Endothelial cell of umbilical vein (primary cell): ENCODE measurements around the gene OCIAD1. TPM values are rescaled to one million over a fixed set of nuclear protein-coding genes. Genes with fewer than 3 reads are reported as not detected.

ENCODE experiments used
- BruUV-seq: library from RNA; stranded (reverse); fragments of 400-500 nt; replicated peaks from 2 replicates; lab custom pipeline; 2021; lab: Mats Ljungman, UMichigan
- CTCF ChIA-PET: fragments of 300-600, 350-600 bp; sonication (Branson Sonifier 250); formaldehyde crosslinking; loops from one replicate; lab custom pipeline; 2021; ENCODE audit warnings: antibody characterized with exemption, inconsistent platforms; lab: Charles Lee
- POLR2A ChIA-PET: fragments of 300-600, 350-600 bp; sonication (Branson Sonifier 250); formaldehyde crosslinking; loops from one replicate; lab custom pipeline; 2021; ENCODE audit warnings: antibody characterized with exemption, inconsistent platforms; lab: Charles Lee
- DNase-seq: peaks from one replicate; pipeline ENCODE4 v3.0.0-alpha.2; 2011; ENCODE audit warnings: low read depth, low spot score
- FAIRE-seq: peaks from 2 replicates; lab custom pipeline; 2011; peaks lifted over from hg19 to GRCh38; lab: Jason Lieb, UNC
- H2AFZ ChIP-seq: 2 replicates; pipeline ENCODE4 v1.6.0; 2012; ENCODE audit warnings: low read depth, low read length, control low read depth, inconsistent platforms
- H3K27ac ChIP-seq: 2 replicates; pipeline ENCODE4 v1.5.1; 2011; ENCODE audit warnings: low read depth, mild to moderate bottlenecking, control low read depth, low read length, moderate library complexity; ENCODE audit not compliant: insufficient read depth
- H3K27me3 ChIP-seq, 2 experiments: 2 replicates each; pipeline versions ENCODE4 v1.6.0 to v1.6.1; 2011; ENCODE audit warnings: low read length in 2 of 2, mixed read lengths in 1 of 2; ENCODE audit not compliant: control insufficient read depth in 2 of 2, insufficient read depth in 2 of 2
- H3K36me3 ChIP-seq, 2 experiments: 2 replicates in 1 of 2; 3 replicates in 1 of 2; pipeline ENCODE4 v1.5.1; 2011; ENCODE audit warnings: low read length in 2 of 2, mild to moderate bottlenecking in 1 of 2, moderate library complexity in 1 of 2; ENCODE audit not compliant: control insufficient read depth in 2 of 2, insufficient read depth in 2 of 2; ENCODE audit errors: extremely low read depth in 1 of 2
- H3K4me1 ChIP-seq: 3 replicates; pipeline ENCODE4 v1.5.1; 2011; ENCODE audit warnings: mild to moderate bottlenecking, low read length; ENCODE audit not compliant: control insufficient read depth, insufficient read depth; ENCODE audit errors: extremely low read depth
- H3K4me2 ChIP-seq: 2 replicates; pipeline ENCODE4 v1.6.1; 2011; ENCODE audit warnings: low read length, control low read depth, mixed read lengths; ENCODE audit not compliant: insufficient read depth
- H3K4me3 ChIP-seq, 3 experiments: fragments of 200-600 bp in 1 of 3; sonication (generic), shearing (Covaris generic) in 1 of 3; replicated peaks in 1 of 3; 2 replicates each; pipeline ENCODE4 v1.5.1; 2011 to 2016; ENCODE audit warnings: control low read depth in 3 of 3, low read length in 3 of 3, mild to moderate bottlenecking in 2 of 3, inconsistent platforms in 1 of 3, low read depth in 1 of 3, moderate library complexity in 1 of 3; ENCODE audit not compliant: insufficient read depth in 1 of 3
- H3K79me2 ChIP-seq: 2 replicates; pipeline ENCODE4 v1.6.0; 2012; ENCODE audit warnings: low read length, inconsistent platforms; ENCODE audit not compliant: control insufficient read depth, insufficient read depth
- H3K9ac ChIP-seq: replicated peaks from 2 replicates; pipeline ENCODE3; 2011; ENCODE audit warnings: low read length, control low read depth; ENCODE audit not compliant: insufficient read depth; ENCODE audit errors: extremely low read depth
- H3K9me1 ChIP-seq: replicated peaks from 3 replicates; pipeline ENCODE4 v1.6.0; 2011; ENCODE audit warnings: mild to moderate bottlenecking, low read length; ENCODE audit not compliant: control insufficient read depth, insufficient read depth; ENCODE audit errors: extremely low read depth
- H3K9me3 ChIP-seq: replicated peaks from 2 replicates; pipeline ENCODE4 v1.5.1; 2012; ENCODE audit warnings: low read length, inconsistent platforms; ENCODE audit not compliant: control insufficient read depth, insufficient read depth
- H4K20me1 ChIP-seq: replicated peaks from 2 replicates; pipeline ENCODE3; 2011; ENCODE audit warnings: mild to moderate bottlenecking, low read length; ENCODE audit not compliant: control insufficient read depth, insufficient read depth; ENCODE audit errors: extremely low read depth
- CTCF ChIP-seq, 2 donors: IDR thresholded peaks; 1 replicate in 1 of 2; 2 replicates in 1 of 2; pipeline ENCODE4 v1.5.1; 2011; ENCODE audit warnings: low read length in 2 of 2, mild to moderate bottlenecking in 2 of 2, moderate library complexity in 2 of 2, control low read depth in 1 of 2, inconsistent platforms in 1 of 2, low read depth in 1 of 2; ENCODE audit not compliant: insufficient read depth in 1 of 2; ENCODE audit errors: extremely low read depth in 1 of 2
- EZH2 ChIP-seq: IDR thresholded peaks from 2 replicates; pipeline ENCODE4 v1.6.1; 2012; ENCODE audit warnings: borderline replicate concordance, low read depth, mild to moderate bottlenecking, moderate library complexity, low read length, inconsistent platforms; ENCODE audit not compliant: severe bottlenecking
- FOS ChIP-seq: IDR thresholded peaks from 2 replicates; pipeline ENCODE4 v1.6.1; 2011; ENCODE audit warnings: mild to moderate bottlenecking, low read length, moderate library complexity, borderline replicate concordance; ENCODE audit not compliant: insufficient read depth
- GATA2 ChIP-seq: IDR thresholded peaks from 2 replicates; pipeline ENCODE4 v1.7.0; 2011; ENCODE audit warnings: low read depth, mild to moderate bottlenecking, moderate library complexity, mixed read lengths, low read length; ENCODE audit not compliant: insufficient read length, insufficient read depth
- JUN ChIP-seq: IDR thresholded peaks from 2 replicates; pipeline ENCODE4 v1.6.1; 2011; ENCODE audit warnings: borderline replicate concordance, low read depth; ENCODE audit not compliant: insufficient read length, insufficient read depth
- MAX ChIP-seq: IDR thresholded peaks from 2 replicates; pipeline ENCODE4 v1.6.1; 2011; ENCODE audit not compliant: insufficient read depth, insufficient read length
- MYC ChIP-seq: IDR thresholded peaks from one replicate; pipeline ENCODE4 v1.6.1; 2011; ENCODE audit warnings: mild to moderate bottlenecking, low read depth, low read length
- POLR2A ChIP-seq: IDR thresholded peaks from 2 replicates; pipeline ENCODE4 v1.6.1; 2012; ENCODE audit warnings: low read depth, mild to moderate bottlenecking, control low read depth, low read length
- POLR2AphosphoS5 ChIP-seq: IDR thresholded peaks from 2 replicates; pipeline ENCODE4 v1.6.1; 2012; ENCODE audit warnings: low read depth, mild to moderate bottlenecking, control low read depth, low read length, moderate library complexity; ENCODE audit not compliant: insufficient read depth
- dilution Hi-C: fragments of 300-500 bp; cut with MboI; formaldehyde crosslinking; loops from one replicate; pipeline ENCODE4 v1.15.0; 2019; ENCODE audit warnings: low sequenced_read_pairs; ENCODE audit not compliant: extremely low pct_ligation_motif_present
- intact Hi-C: fragments of 100-400 bp; cut with micrococcal nuclease; formaldehyde crosslinking; loops from one replicate; pipeline ENCODE4 v1.10.0; 2022
- polyA plus RNA-seq, 4 experiments: library from polyadenylated mRNA; depleted of rRNA in 3 of 4; stranded (reverse) in 3 of 4; unstranded in 1 of 4; fragments of >200 nt; gene quantifications; 2 replicates each; pipeline versions ENCODE4 v1.2.1 to v1.2.3, GENCODE V29; 2011 to 2012; ENCODE audit warnings: missing spikeins in 1 of 4
- total RNA-seq: library from RNA; stranded (reverse); gene quantifications from 2 replicates; pipeline ENCODE4 v1.2.3, GENCODE V29; 2021

OCIAD1 gene
- total and polyA plus RNA-seq, 2 donors (not counting 3 experiments of a cell fraction or from before 2014, with no cell fraction given): 81.7 to 101 TPM

- no peak overlapping the region for H2AFZ ChIP-seq
- H3K9me1 ChIP-seq: no peaks in the 10 kb centered on the region
- dilution Hi-C loops: no loop called here
- peaks cover 3% of the 10 kb centered on the region for H3K4me1 ChIP-seq
- no peaks in the 10 kb centered on the region for H3K79me2 ChIP-seq
- H4K20me1 ChIP-seq: no peaks in the 10 kb centered on the region
- H3K27ac ChIP-seq: no peak overlapping the region
- no peak for FAIRE-seq
- no TSS peak for BruUV-seq
- TF ChIP-seq POLR2A: no peak
- peak; percentile 79 for TF ChIP-seq GATA2
- DNase-seq: peak; percentile 29
- H3K9me3 ChIP-seq: no peaks in the 10 kb centered on the region
- no peak overlapping the region for H3K4me3 ChIP-seq
- intact Hi-C loops: no loop called here
- ChIA-PET CTCF (no interaction called here), POLR2A (no interaction called here)
- H3K27me3 ChIP-seq: no peaks in the 10 kb centered on the region
- no peak overlapping the region for H3K9ac ChIP-seq
- H3K4me2 ChIP-seq: no peak overlapping the region
- peaks cover 8 to 14% of the 10 kb centered on the region in 2 experiments for H3K36me3 ChIP-seq
Observed at GRCh38 chr4:48853604-48854394, 22.9 kb downstream of the OCIAD1 start.

DNA sequence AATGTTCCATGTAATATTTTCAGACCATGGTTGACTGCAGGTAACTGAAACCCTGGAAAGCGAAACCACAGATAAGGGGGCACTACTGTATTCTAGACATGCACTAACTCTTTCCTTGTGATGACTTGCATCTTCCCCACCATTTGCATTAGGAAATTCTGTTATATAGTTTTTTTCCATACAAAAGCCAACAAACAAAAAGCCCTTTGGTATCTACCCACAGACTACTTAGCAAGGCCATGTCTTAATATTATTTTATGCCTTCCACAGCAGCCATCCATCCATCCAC lies 23.5 kb downstream of the OCIAD1 start:
- FAIRE-seq: no peak
- dilution Hi-C loops (no loop called here), intact Hi-C loops (no loop called here)
- DNase-seq: no peak
- peaks cover 3% of the 10 kb centered on the region for H3K4me1 ChIP-seq
- H2AFZ ChIP-seq: no peak overlapping the region
- H3K9me3 ChIP-seq: no peaks in the 10 kb centered on the region
- no peak overlapping the region for H3K4me3 ChIP-seq
- POLR2A ChIA-PET: no interaction called here
- H3K36me3 ChIP-seq: peaks cover 8 to 18% of the 10 kb centered on the region in 2 experiments
- H3K27me3 ChIP-seq: no peaks in the 10 kb centered on the region
- no TSS peak for BruUV-seq
- no peak for TF ChIP-seq JUN
- no peak for TF ChIP-seq EZH2
- no peak for TF ChIP-seq CTCF (IDR thresholded peaks at IDR 0.05; ENCODE audit: extremely low read depth in 1 of 2, insufficient read depth in 1 of 2, low read depth in 1 of 2, low read length in 2 of 2)
- TF ChIP-seq MAX: no peak
- TF ChIP-seq POLR2AphosphoS5: no peak
- no peak for TF ChIP-seq FOS
- no peak for TF ChIP-seq MYC
- no peak for TF ChIP-seq POLR2A
- no peak for TF ChIP-seq GATA2
- H4K20me1 ChIP-seq: no peaks in the 10 kb centered on the region
- no peak overlapping the region for H3K27ac ChIP-seq
- H3K9me1 ChIP-seq: no peaks in the 10 kb centered on the region
- no peaks in the 10 kb centered on the region for H3K79me2 ChIP-seq
- CTCF ChIA-PET: no interaction called here
- no peak overlapping the region for H3K4me2 ChIP-seq
- no peak overlapping the region for H3K9ac ChIP-seq
